Activated gamma-delta T cell treated with anti-CD3 and anti-CD28 coated beads, Interleukin-2, amount 50 U/mL, for 16 hours (primary cell): ENCODE data around the gene DYSF.

Source experiments
- DNase-seq: peaks from one replicate; pipeline ENCODE4 v3.0.0-alpha.2; 2020; ENCODE audit warnings: low read depth

The DYSF gene

GRCh38 chr2:71693286-71694270 is 240.2 kb downstream of the DYSF start:
- DNase-seq = no peak

GRCh38 chr2:71694501-71695234 is 241.3 kb downstream of the DYSF start:
- no peak for DNase-seq

GRCh38 chr2:71695235-71696120 is 242.1 kb downstream of the DYSF start:
- no peak for DNase-seq

GRCh38 chr2:71696381-71696780 is 243.0 kb downstream of the DYSF start:
- no peak for DNase-seq

- no peak for DNase-seq
Observed at GRCh38 chr2:71697106-71698004, 244.0 kb downstream of the DYSF start.

GRCh38 chr2:71699428-71699827 is 246.1 kb downstream of the DYSF start:
- no peak for DNase-seq

GRCh38 chr2:71700041-71700657 is 246.8 kb downstream of the DYSF start:
- DNase-seq = no peak

- DNase-seq = no peak
Observed at GRCh38 chr2:71700658-71701397, 247.5 kb downstream of the DYSF start.

- DNase-seq = no peak
Observed at GRCh38 chr2:71702071-71702970, 249.0 kb downstream of the DYSF start.

GRCh38 chr2:71702971-71703898 is 249.9 kb downstream of the DYSF start:
- DNase-seq = no peak

- no peak for DNase-seq
Observed at GRCh38 chr2:71704131-71704561, 250.8 kb downstream of the DYSF start.

- DNase-seq = no peak
Observed at GRCh38 chr2:71704688-71705087, 251.3 kb downstream of the DYSF start.

- DNase-seq = no peak
Observed at GRCh38 chr2:71705171-71705960, 252.0 kb downstream of the DYSF start.

GRCh38 chr2:71706121-71706520 is 252.8 kb downstream of the DYSF start:
- no peak for DNase-seq

- DNase-seq = no peak
Observed at GRCh38 chr2:71706836-71707235, 253.5 kb downstream of the DYSF start.

- no peak for DNase-seq
Observed at GRCh38 chr2:71710367-71711132, 257.2 kb downstream of the DYSF start.
